OCI-LY7 (cell line): ENCODE results near the gene ANKRD10. TPM values are rescaled to one million over a fixed set of nuclear protein-coding genes. Genes with fewer than 3 reads are reported as not detected.

Source experiments
- BruUV-seq: library from RNA; stranded (reverse); fragments of 400-500 nt; replicated peaks from 2 replicates; lab custom pipeline; 2021; lab: Mats Ljungman, UMichigan
- CTCF ChIA-PET: fragments of 300-600 bp; sonication (Branson Sonifier 250); formaldehyde crosslinking; loops from one replicate; lab custom pipeline; 2022; ENCODE audit warnings: antibody characterized with exemption; ENCODE audit not compliant: unreplicated experiment; lab: Charles Lee
- POLR2A ChIA-PET: fragments of 300-600 bp; sonication (Branson Sonifier 250); formaldehyde crosslinking; loops from one replicate; lab custom pipeline; 2022; ENCODE audit warnings: antibody characterized with exemption; lab: Charles Lee
- DNase-seq: peaks from one replicate; pipeline ENCODE4 v3.0.0-alpha.2; 2015; ENCODE audit warnings: low spot score
- H2AFZ ChIP-seq: fragments of 200-600 bp; sonication (generic), shearing (Covaris generic); 2 replicates; pipeline ENCODE4 v1.6.1; 2014; ENCODE audit warnings: mild to moderate bottlenecking, antibody characterized with exemption, low read length, moderate library complexity
- H3K27ac ChIP-seq: fragments of 200-600 bp; sonication (generic); 2 replicates; pipeline ENCODE4 v1.5.1; 2014; ENCODE audit warnings: mixed run types, low read depth, mild to moderate bottlenecking, moderate library complexity, low read length, inconsistent platforms; ENCODE audit not compliant: poor library complexity, severe bottlenecking
- H3K36me3 ChIP-seq: fragments of 200-600 bp; sonication (generic); 2 replicates; pipeline ENCODE4 v1.6.1; 2014; ENCODE audit warnings: mild to moderate bottlenecking, antibody characterized with exemption, low read length, moderate library complexity, mixed read lengths; ENCODE audit not compliant: insufficient read depth
- H3K4me1 ChIP-seq: fragments of 200-600 bp; sonication (generic); 2 replicates; pipeline ENCODE4 v1.5.1; 2014; ENCODE audit warnings: mild to moderate bottlenecking, low read length; ENCODE audit not compliant: insufficient read depth, poor library complexity, severe bottlenecking
- H3K4me2 ChIP-seq: fragments of 200-600 bp; sonication (generic); 2 replicates; pipeline ENCODE4 v1.6.1; 2014; ENCODE audit warnings: mild to moderate bottlenecking, low read length
- H3K4me3 ChIP-seq: fragments of 200-600 bp; sonication (generic); 2 replicates; pipeline ENCODE4 v1.5.1; 2014; ENCODE audit warnings: mild to moderate bottlenecking, low read depth, low read length; ENCODE audit not compliant: poor library complexity, severe bottlenecking
- H3K79me2 ChIP-seq: fragments of 200-600 bp; sonication (generic); 2 replicates; pipeline ENCODE4 v1.6.1; 2016; ENCODE audit warnings: low read depth, mild to moderate bottlenecking, low read length, moderate library complexity, mixed read lengths; ENCODE audit not compliant: insufficient read depth
- H3K9me2 ChIP-seq: fragments of 200-600 bp; sonication (generic); 2 replicates; pipeline ENCODE4 v1.6.1; 2016; ENCODE audit warnings: mild to moderate bottlenecking, low read length, mixed read lengths; ENCODE audit not compliant: insufficient read depth
- H3K9me3 ChIP-seq: fragments of 200-600 bp; sonication (generic); 2 replicates; pipeline ENCODE4 v1.6.1; 2014; ENCODE audit warnings: mild to moderate bottlenecking, mixed run types, low read length, mixed read lengths
- H4K20me1 ChIP-seq: fragments of 200-600 bp; sonication (generic); 2 replicates; pipeline ENCODE4 v1.6.1; 2014; ENCODE audit warnings: mild to moderate bottlenecking, antibody characterized with exemption, low read length, moderate library complexity, mixed read lengths; ENCODE audit not compliant: insufficient read depth
- EZH2phosphoT487 ChIP-seq: fragments of 200-600 bp; sonication (generic); IDR thresholded peaks from 2 replicates; pipeline ENCODE4 v1.6.1; 2018; ENCODE audit warnings: low read depth, borderline replicate concordance, mild to moderate bottlenecking, mixed run types, antibody characterized with exemption, low read length, moderate library complexity, mixed read lengths
- intact Hi-C: fragments of 100-400 bp; cut with micrococcal nuclease; formaldehyde crosslinking; loops from one replicate; pipeline ENCODE4 v1.10.0; 2022; ENCODE audit not compliant: unreplicated experiment
- total RNA-seq, 2 experiments: library from RNA; depleted of rRNA in 1 of 2; stranded (reverse); fragments of >200 nt in 1 of 2; shearing (Covaris generic) in 1 of 2; gene quantifications; 2 replicates each; pipeline ENCODE4 v1.2.3, GENCODE V29; 2014 to 2022
- TF ChIP-seq, protein P1 (sequence below): fragments of 200-600 bp; sonication (generic); conservative IDR thresholded peaks from 2 replicates; pipeline ENCODE4 v1.5.1; 2014; ENCODE audit warnings: mild to moderate bottlenecking, antibody characterized with exemption, low read length, moderate library complexity, mixed read lengths

Gene ANKRD10
- total RNA-seq, 2 experiments from 2014 or later: 82.8 to 86.0 TPM

DNA sequence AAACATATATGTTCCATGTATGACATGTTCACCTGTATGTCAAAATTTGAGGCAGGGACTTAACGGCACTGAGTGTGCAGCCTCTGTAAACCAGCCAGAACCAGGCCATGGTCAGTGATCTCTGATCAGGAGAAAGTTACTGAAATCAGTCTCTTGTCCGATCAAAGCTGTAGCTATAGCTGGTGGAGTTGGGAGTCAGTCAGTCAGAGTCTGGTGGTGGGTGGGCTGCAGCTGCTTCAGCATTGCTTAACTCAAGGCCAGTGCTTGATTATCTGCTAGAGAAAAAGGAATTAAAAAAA lies 78.3 kb downstream of the ANKRD10 start:
- Histone ChIP-seq H3K36me3 (no peaks in the 10 kb centered on the region), H3K27ac (no peak overlapping the region), H3K4me3 (no peak overlapping the region), H3K9me2 (no peaks in the 10 kb centered on the region), H3K9me3 (no peaks in the 10 kb centered on the region), H2AFZ (no peak overlapping the region), H4K20me1 (no peaks in the 10 kb centered on the region), H3K4me2 (no peak overlapping the region), H3K79me2 (no peaks in the 10 kb centered on the region), H3K4me1 (no peaks in the 10 kb centered on the region)
- DNase-seq: no peak
- no peak for TF ChIP-seq EZH2phosphoT487
- BruUV-seq: no TSS peak
- POLR2A ChIA-PET: no interaction called here
- CTCF ChIA-PET: no interaction called here
- intact Hi-C loops: no loop called here

DNA sequence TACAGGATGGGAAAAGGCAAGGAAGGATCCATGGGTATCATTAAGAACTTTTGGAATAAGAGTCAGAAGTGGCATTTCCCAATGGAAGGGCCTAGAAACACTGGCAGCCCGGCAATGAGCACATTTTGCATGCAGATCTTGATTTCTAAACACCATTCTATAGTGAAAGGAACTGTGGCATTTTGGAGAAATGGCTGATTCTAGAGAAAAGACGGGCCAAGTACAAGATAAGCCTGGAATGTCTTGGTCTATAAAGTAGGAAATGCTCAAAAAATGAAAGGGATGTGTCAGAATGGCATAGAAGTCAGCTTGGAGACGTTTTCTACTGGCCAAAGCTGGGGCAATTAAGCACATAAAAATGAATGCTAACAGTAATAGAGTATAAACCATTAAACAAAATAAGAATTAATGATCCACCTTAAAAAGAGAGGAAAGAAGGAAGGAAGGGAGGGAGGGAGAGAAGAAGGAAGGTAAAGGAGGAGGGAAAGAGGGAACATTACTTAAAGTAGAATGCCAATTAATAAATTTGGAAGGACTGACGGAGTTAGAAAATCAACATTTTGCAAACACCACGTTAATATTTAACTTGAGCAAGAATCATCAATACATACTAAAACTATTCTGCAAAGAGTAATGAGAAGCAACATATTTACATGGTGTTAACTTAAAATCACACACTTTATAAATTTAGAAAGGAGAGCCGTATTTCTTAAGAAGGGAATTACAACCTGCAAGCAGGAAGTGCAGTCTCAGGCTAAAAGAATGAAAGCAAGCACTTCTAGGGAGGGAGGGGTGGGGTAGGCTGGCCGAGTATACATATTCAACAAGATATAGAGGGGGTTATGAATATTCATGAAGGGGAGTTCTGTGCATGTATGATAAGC lies 78.9 kb downstream of the ANKRD10 start:
- Histone ChIP-seq H3K27ac (no peak overlapping the region), H2AFZ (no peak overlapping the region), H3K4me2 (no peak overlapping the region), H3K36me3 (no peaks in the 10 kb centered on the region), H3K9me3 (no peaks in the 10 kb centered on the region), H3K9me2 (no peaks in the 10 kb centered on the region), H3K79me2 (no peaks in the 10 kb centered on the region), H4K20me1 (no peaks in the 10 kb centered on the region), H3K4me1 (no peaks in the 10 kb centered on the region), H3K4me3 (no peak overlapping the region)
- no TSS peak for BruUV-seq
- intact Hi-C loops: no loop called here
- TF ChIP-seq, protein P1, sequence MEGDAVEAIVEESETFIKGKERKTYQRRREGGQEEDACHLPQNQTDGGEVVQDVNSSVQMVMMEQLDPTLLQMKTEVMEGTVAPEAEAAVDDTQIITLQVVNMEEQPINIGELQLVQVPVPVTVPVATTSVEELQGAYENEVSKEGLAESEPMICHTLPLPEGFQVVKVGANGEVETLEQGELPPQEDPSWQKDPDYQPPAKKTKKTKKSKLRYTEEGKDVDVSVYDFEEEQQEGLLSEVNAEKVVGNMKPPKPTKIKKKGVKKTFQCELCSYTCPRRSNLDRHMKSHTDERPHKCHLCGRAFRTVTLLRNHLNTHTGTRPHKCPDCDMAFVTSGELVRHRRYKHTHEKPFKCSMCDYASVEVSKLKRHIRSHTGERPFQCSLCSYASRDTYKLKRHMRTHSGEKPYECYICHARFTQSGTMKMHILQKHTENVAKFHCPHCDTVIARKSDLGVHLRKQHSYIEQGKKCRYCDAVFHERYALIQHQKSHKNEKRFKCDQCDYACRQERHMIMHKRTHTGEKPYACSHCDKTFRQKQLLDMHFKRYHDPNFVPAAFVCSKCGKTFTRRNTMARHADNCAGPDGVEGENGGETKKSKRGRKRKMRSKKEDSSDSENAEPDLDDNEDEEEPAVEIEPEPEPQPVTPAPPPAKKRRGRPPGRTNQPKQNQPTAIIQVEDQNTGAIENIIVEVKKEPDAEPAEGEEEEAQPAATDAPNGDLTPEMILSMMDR: no peak
- no peak for TF ChIP-seq EZH2phosphoT487
- no peak for DNase-seq
- POLR2A ChIA-PET: no interaction called here
- CTCF ChIA-PET: no interaction called here

DNA sequence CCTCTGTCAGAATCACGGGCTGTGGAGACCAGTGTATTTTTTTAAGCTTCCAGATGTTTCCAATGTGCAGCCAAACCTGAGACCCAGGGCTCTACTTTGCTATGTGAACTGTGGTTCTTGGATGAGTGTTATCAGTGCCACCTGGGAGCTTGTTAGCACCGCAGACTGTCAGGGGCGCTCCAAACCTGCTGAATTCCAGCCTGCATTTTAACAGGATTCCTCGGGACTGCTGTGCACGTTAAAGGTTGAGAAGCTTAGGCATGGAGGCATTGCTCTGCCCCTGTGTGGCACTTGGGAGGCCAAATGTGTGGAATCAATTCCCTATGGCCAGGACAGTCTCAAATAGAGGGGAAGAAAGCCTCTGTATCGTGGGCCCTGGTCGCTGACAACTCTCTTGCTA lies 80.3 kb downstream of the ANKRD10 start:
- Histone ChIP-seq H2AFZ (no peak overlapping the region), H4K20me1 (no peaks in the 10 kb centered on the region), H3K27ac (no peak overlapping the region), H3K9me3 (no peaks in the 10 kb centered on the region), H3K79me2 (no peaks in the 10 kb centered on the region), H3K4me1 (no peaks in the 10 kb centered on the region), H3K9me2 (no peaks in the 10 kb centered on the region), H3K36me3 (no peaks in the 10 kb centered on the region), H3K4me2 (no peak overlapping the region), H3K4me3 (no peak overlapping the region)
- DNase-seq: no peak
- BruUV-seq: no TSS peak
- TF ChIP-seq, protein P1: no peak
- TF ChIP-seq EZH2phosphoT487: no peak
- intact Hi-C loops: no loop called here
- CTCF ChIA-PET: no interaction called here
- POLR2A ChIA-PET: no interaction called here
